GM12878 (cell line): Measurements from ENCODE around the gene HDHD3. TPM values are rescaled to one million over a fixed set of nuclear protein-coding genes. Genes with fewer than 3 reads are reported as not detected.

ENCODE experiments used
- ATAC-seq: fragments of 200-7000 bp; cut with Tn5 transposase; 3 replicates; pipeline ENCODE4 v1.9.1; 2020; ENCODE audit warnings: mild to moderate bottlenecking, moderate library complexity
- Bru-seq: library from RNA; stranded (reverse); fragments of 400-500 nt; gene quantifications from one replicate; lab custom pipeline; 2021; lab: Mats Ljungman, UMichigan
- BruChase-seq, 2 experiments: library from RNA; stranded (reverse); fragments of 400-500 nt; gene quantifications; one replicate each; lab custom pipeline; 2021; lab: Mats Ljungman, UMichigan
- BruUV-seq: library from RNA; stranded (reverse); fragments of 400-500 nt; replicated peaks from 2 replicates; lab custom pipeline; 2021; lab: Mats Ljungman, UMichigan
- CTCF ChIA-PET: fragments of 300-600 bp; sonication (Branson Sonifier 250); formaldehyde crosslinking; extraction: SDS; loops from one replicate; lab custom pipeline; 2021; ENCODE audit warnings: inconsistent platforms; lab: Yijun Ruan, JAX
- POLR2A ChIA-PET: fragments of 350-600 bp; formaldehyde crosslinking; extraction: SDS; loops from one replicate; lab custom pipeline; 2021; ENCODE audit warnings: inconsistent platforms; lab: Charles Lee
- RAD21 ChIA-PET: fragments of 300-600 bp; sonication (Branson Sonifier 250); formaldehyde crosslinking; loops from one replicate; lab custom pipeline; 2023; ENCODE audit warnings: antibody characterized with exemption; ENCODE audit not compliant: unreplicated experiment; lab: Charles Lee
- SMC1A ChIA-PET: fragments of 300-600 bp; sonication (Branson Sonifier 250); formaldehyde crosslinking; loops from one replicate; lab custom pipeline; 2023; ENCODE audit not compliant: unreplicated experiment, uncharacterized antibody; lab: Charles Lee
- DNase-seq: peaks from one replicate; pipeline ENCODE4 v3.0.0-alpha.2; 2011; ENCODE audit warnings: low read depth, low spot score
- FAIRE-seq: peaks from 3 replicates; lab custom pipeline; 2011; peaks lifted over from hg19 to GRCh38; lab: Jason Lieb, UNC
- H2AFZ ChIP-seq: 2 replicates; pipeline ENCODE4 v1.6.0; 2011; ENCODE audit warnings: low read depth, low read length, control low read depth; ENCODE audit not compliant: control insufficient read depth
- H3K27ac ChIP-seq: 2 replicates; pipeline ENCODE4 v1.5.1; 2011; ENCODE audit warnings: control low read depth; ENCODE audit not compliant: control insufficient read depth, insufficient read depth
- H3K27me3 ChIP-seq, 2 experiments: replicated peaks in 1 of 2; 2 replicates each; pipeline versions ENCODE4 v1.6.0 to v1.6.1; 2011; ENCODE audit warnings: low read length in 1 of 2; ENCODE audit not compliant: control insufficient read depth in 2 of 2, insufficient read depth in 2 of 2
- H3K36me3 ChIP-seq, 2 experiments: 2 replicates each; pipeline ENCODE4 v1.5.1; 2011; ENCODE audit warnings: low read length in 1 of 2; ENCODE audit not compliant: control insufficient read depth in 2 of 2, insufficient read depth in 2 of 2
- H3K4me1 ChIP-seq: 2 replicates; pipeline ENCODE4 v1.6.1; 2011; ENCODE audit warnings: mild to moderate bottlenecking, low read length, moderate library complexity, mixed read lengths; ENCODE audit not compliant: control insufficient read depth, insufficient read depth
- H3K4me2 ChIP-seq: 2 replicates; pipeline ENCODE4 v1.6.0; 2011; ENCODE audit warnings: control low read depth; ENCODE audit not compliant: control insufficient read depth, insufficient read depth
- H3K4me3 ChIP-seq: fragments of 200-600 bp; sonication (generic); 2 replicates; pipeline ENCODE4 v1.5.1; 2016
- H3K79me2 ChIP-seq: 2 replicates; pipeline ENCODE4 v1.6.0; 2011; ENCODE audit warnings: low read length; ENCODE audit not compliant: control insufficient read depth, insufficient read depth
- H3K9ac ChIP-seq: 2 replicates; pipeline ENCODE4 v1.8.0; 2011; ENCODE audit warnings: low read length, control low read depth, mixed read lengths; ENCODE audit not compliant: control insufficient read depth, insufficient read depth
- H3K9me3 ChIP-seq: replicated peaks from 3 replicates; pipeline ENCODE4 v1.5.1; 2011; ENCODE audit warnings: mild to moderate bottlenecking, low read length; ENCODE audit not compliant: control insufficient read depth, insufficient read depth
- H4K20me1 ChIP-seq: 2 replicates; pipeline ENCODE4 v1.6.0; 2011; ENCODE audit not compliant: control insufficient read depth, insufficient read depth
- EGR1 ChIP-seq, 2 experiments: IDR thresholded peaks; 1 replicate in 1 of 2; 2 replicates in 1 of 2; pipeline ENCODE4 v1.6.1; 2011 to 2012; ENCODE audit warnings: low read depth in 2 of 2, low read length in 2 of 2, borderline replicate concordance in 1 of 2, mild to moderate bottlenecking in 1 of 2, moderate library complexity in 1 of 2
- GABPA ChIP-seq: IDR thresholded peaks from 2 replicates; pipeline ENCODE4 v1.6.1; 2014; ENCODE audit warnings: antibody characterized with exemption, low read depth, mild to moderate bottlenecking, inconsistent platforms
- NFYB ChIP-seq: IDR thresholded peaks from 2 replicates; pipeline ENCODE4 v1.6.1; 2011; ENCODE audit warnings: low read depth, mild to moderate bottlenecking, low read length, improper control_type of control experiment, moderate library complexity; ENCODE audit not compliant: insufficient read depth
- NR2C1 ChIP-seq: fragments of 450-650 bp; IDR thresholded peaks from 2 replicates; pipeline ENCODE4 v1.6.1; 2017; ENCODE audit warnings: antibody characterized with exemption, mild to moderate bottlenecking, moderate library complexity
- POLR2A ChIP-seq: IDR thresholded peaks from 2 replicates; pipeline ENCODE4 v1.6.1; 2011; ENCODE audit warnings: low read depth, mild to moderate bottlenecking, low read length
- POLR2AphosphoS2 ChIP-seq: IDR thresholded peaks from 2 replicates; pipeline ENCODE4 v1.6.1; 2011; ENCODE audit warnings: low read depth, mild to moderate bottlenecking, low read length, improper control_type of control experiment, moderate library complexity
- REST ChIP-seq: IDR thresholded peaks from 2 replicates; pipeline ENCODE4 v1.6.1; 2012; ENCODE audit warnings: mild to moderate bottlenecking, low read depth, low read length
- SREBF1 ChIP-seq: IDR thresholded peaks from 2 replicates; pipeline ENCODE4 v1.6.1; 2012; ENCODE audit warnings: mild to moderate bottlenecking, low read length
- ZBTB33 ChIP-seq: fragments of 450-650 bp; IDR thresholded peaks from 2 replicates; pipeline ENCODE4 v1.6.1; 2017; ENCODE audit warnings: mild to moderate bottlenecking
- ZNF217 ChIP-seq: fragments of 450-650 bp; IDR thresholded peaks from 2 replicates; pipeline ENCODE4 v1.6.1; 2017; ENCODE audit warnings: antibody characterized with exemption, mild to moderate bottlenecking
- ZNF384 ChIP-seq: IDR thresholded peaks from 2 replicates; pipeline ENCODE4 v1.6.1; 2012; ENCODE audit warnings: low read depth, mild to moderate bottlenecking, low read length, improper control_type of control experiment, borderline replicate concordance
- WGBS: methylation state at CpG from one replicate; pipeline ENCODE4 v1.1.6; 2016; ENCODE audit warnings: low lambda C conversion rate; ENCODE audit not compliant: insufficient replicate concordance, insufficient coverage; ENCODE audit errors: missing lambda C conversion rate; 5-methylcytosine and 5-hydroxymethylcytosine counted together
- in situ Hi-C: fragments of 300-500 bp; cut with MboI; formaldehyde crosslinking; loops from 9 replicates; pipeline ENCODE4 v1.14.3; 2018; ENCODE audit warnings: mixed read lengths
- intact Hi-C: fragments of 100-400 bp; cut with micrococcal nuclease; formaldehyde crosslinking; loops from one replicate; pipeline ENCODE4 v1.14.2; 2022; ENCODE audit not compliant: unreplicated experiment
- long read RNA-seq, 2 experiments: library from polyadenylated mRNA; unstranded; transcript quantifications; one replicate each; pipeline ENCODE4 v2.0.0, GENCODE V29; 2019 to 2020
- polyA minus RNA-seq, 3 experiments: library from RNA; depleted of rRNA, polyadenylated mRNA; stranded (reverse); fragments of >200 nt; gene quantifications; 2 replicates each; pipeline ENCODE4 v1.2.3, GENCODE V29; 2011
- polyA plus RNA-seq, 11 experiments: library from polyadenylated mRNA; depleted of rRNA in 4 of 11; unstranded in 6 of 11; stranded (reverse) in 5 of 11; fragments of >200 nt; fragmentation: Nextera tagmentation in 4 of 11; fragmentation: Illumina TruSeq in 1 of 11; extraction: Ambion mirVana in 4 of 11; extraction: Trizol in 1 of 11; gene quantifications; 1 replicate in 1 of 11; 2 replicates in 10 of 11; pipeline versions ENCODE4 v1.2.1 to v1.2.3, GENCODE V29; 2011 to 2016; ENCODE audit warnings: inconsistent platforms in 2 of 11, missing spikeins in 2 of 11, low read depth in 1 of 11
- total RNA-seq, 4 experiments: library from RNA; depleted of rRNA in 3 of 4; stranded (reverse); fragments of >200 nt in 3 of 4; fragmentation: Illumina TruSeq in 1 of 4; extraction: Trizol in 1 of 4; gene quantifications; 2 replicates each; pipeline versions ENCODE4 v1.2.1 to v1.2.3, GENCODE V29; 2013 to 2021

The HDHD3 gene
- 13.5 and 14.9 TPM in 2 replicates for total RNA-seq (2013; cell fraction: nucleolus; rRNA removed)
- 25.7 and 25.9 TPM in 2 replicates for total RNA-seq (2014; rRNA removed)
- 12.1 and 12.4 TPM in 2 replicates for total RNA-seq (2014; rRNA removed; fragmentation: Illumina TruSeq; extraction: Trizol)
- 21.2 and 23.1 TPM in 2 replicates for total RNA-seq (2021)
- polyA plus RNA-seq (2011; ENCODE audit: low read depth) = 6.9 TPM
- polyA plus RNA-seq (2011; rRNA removed) = 9.6 and 16.5 TPM in 2 replicates
- 23.9 and 31.6 TPM in 2 replicates for polyA plus RNA-seq (2011; cell fraction: cytosol; rRNA removed)
- 17.6 TPM in 2 replicates for polyA plus RNA-seq (2011; cell fraction: nucleus; rRNA removed)
- polyA plus RNA-seq (2012) = 13.2 and 13.6 TPM in 2 replicates
- polyA plus RNA-seq (2014; fragmentation: Illumina TruSeq; extraction: Trizol) = 4.0 and 11.4 TPM in 2 replicates
- polyA plus RNA-seq (2014; fragmentation: Nextera tagmentation; extraction: Ambion mirVana) = 1 to 10 TPM; 1.3 to 6.5 TPM
- polyA plus RNA-seq (2014; rRNA removed) = 29.4 and 29.9 TPM in 2 replicates
- 10 to 100 TPM; 19.2 to 22.6 TPM for polyA plus RNA-seq (2016; fragmentation: Nextera tagmentation; extraction: Ambion mirVana)
- 11.0 and 17.0 TPM in 2 replicates for polyA minus RNA-seq (2011; rRNA and poly(A)+ RNA removed)
- 7.1 and 7.7 TPM in 2 replicates for polyA minus RNA-seq (2011; cell fraction: cytosol; rRNA and poly(A)+ RNA removed)
- 9.7 and 13.7 TPM in 2 replicates for polyA minus RNA-seq (2011; cell fraction: nucleus; rRNA and poly(A)+ RNA removed)
- Bru-seq, nascent RNA = percentile 77 among the genes with signal in this experiment
- BruChase-seq, experiment 1, labeled RNA remaining after a 6-hour chase = percentile 61 among the genes with signal in this experiment
- BruChase-seq, experiment 2, labeled RNA remaining after a 2-hour chase = percentile 67 among the genes with signal in this experiment
- long read RNA-seq, experiment 1, partial matches to known transcripts = 0 of 6 reads
- long read RNA-seq, experiment 1, other reads (novel, unspliced or antisense) = 0 of 6 reads
- long read RNA-seq, experiment 2, partial matches to known transcripts = 1 of 5 reads
- long read RNA-seq, experiment 2, other reads (novel, unspliced or antisense) = 0 of 5 reads

GRCh38 chr9:113376634-113377567 lies at the start of gene HDHD3:
TSS of gene HDHD3 (minus strand) at chr9:113376986. CDS start at chr9:113374354, 2,632 bp downstream.
- in situ Hi-C loops = no loop called here
- intact Hi-C loops = loop anchor here (2.0 kb wide), 1 partner anchor 24 kb away; the partner anchor contains the start of gene ALAD
- Histone ChIP-seq H3K79me2 (peaks cover 5% of the 10 kb centered on the region), H3K4me2 (peak within 1 kb of the TSS; percentile 79), H3K4me1 (peaks cover 26% of the 10 kb centered on the region), H3K9me3 (no peaks in the 10 kb centered on the region), H3K27ac (peak within 1 kb of the TSS; percentile 74; the same call in 1 of the 2 replicates), H2AFZ (peak within 1 kb of the TSS; percentile 90), H3K4me3 (peak within 1 kb of the TSS; percentile 77), H3K27me3 (no peaks in the 10 kb centered on the region), H4K20me1 (no peaks in the 10 kb centered on the region), H3K36me3 (peaks cover 5 to 7% of the 10 kb centered on the region in 2 experiments), H3K9ac (peak within 1 kb of the TSS; percentile 92)
- WGBS = 6% methylated on average over 33 of the region's 74 CpGs
- FAIRE-seq (peak; percentile 52), ATAC-seq (peak; percentile 93), DNase-seq (peak; percentile 40)
- POLR2A ChIA-PET = interaction anchor here (0.7 to 3.4 kb wide), 4 partner anchors 12 to 38 kb away, joined by 3 to 12 read pairs (median 5); partner anchors contain the start of gene ALAD
- CTCF ChIA-PET = interaction anchor here (0.6 to 1.2 kb wide), 4 partner anchors 9 to 215 kb away, joined by 3 to 4 read pairs (median 3); no protein-coding TSS in a partner anchor
- no TSS peak for BruUV-seq
- SMC1A ChIA-PET = interaction anchor here (0.9 to 1.6 kb wide), 2 partner anchors 10 to 22 kb away, joined by 3 read pairs; no protein-coding TSS in a partner anchor
- RAD21 ChIA-PET = interaction anchor here (0.9 to 2.0 kb wide), 3 partner anchors 24 to 102 kb away, joined by 3 to 6 read pairs (median 3); partner anchors contain the start of genes ALAD and CDC26
- 0 out of 2 replicates have a peak, but pooled peaks have one; percentile 27 for TF ChIP-seq POLR2AphosphoS2
- TF ChIP-seq EGR1 (IDR thresholded peaks at IDR 0.05; ENCODE audit: borderline replicate concordance in 1 of 2, low read depth in 2 of 2, low read length in 2 of 2) = no peak
- no peak for TF ChIP-seq REST
- TF ChIP-seq NR2C1 = no peak
- TF ChIP-seq SREBF1 = no peak
- TF ChIP-seq ZBTB33 = no peak
- peak; percentile 27; the same call in 1 of the 2 replicates for TF ChIP-seq ZNF217
- TF ChIP-seq NFYB = no peak
- no peak for TF ChIP-seq GABPA
- no peak for TF ChIP-seq ZNF384
- TF ChIP-seq POLR2A = peak; percentile 87
